GM19238 (cell line): ENCODE data around the gene HS3ST3A1.

Source experiments
- DNase-seq: peaks from one replicate; pipeline ENCODE4 v3.0.0; 2011; ENCODE audit warnings: low spot score; ENCODE audit not compliant: insufficient read length

HS3ST3A1 gene

DNA sequence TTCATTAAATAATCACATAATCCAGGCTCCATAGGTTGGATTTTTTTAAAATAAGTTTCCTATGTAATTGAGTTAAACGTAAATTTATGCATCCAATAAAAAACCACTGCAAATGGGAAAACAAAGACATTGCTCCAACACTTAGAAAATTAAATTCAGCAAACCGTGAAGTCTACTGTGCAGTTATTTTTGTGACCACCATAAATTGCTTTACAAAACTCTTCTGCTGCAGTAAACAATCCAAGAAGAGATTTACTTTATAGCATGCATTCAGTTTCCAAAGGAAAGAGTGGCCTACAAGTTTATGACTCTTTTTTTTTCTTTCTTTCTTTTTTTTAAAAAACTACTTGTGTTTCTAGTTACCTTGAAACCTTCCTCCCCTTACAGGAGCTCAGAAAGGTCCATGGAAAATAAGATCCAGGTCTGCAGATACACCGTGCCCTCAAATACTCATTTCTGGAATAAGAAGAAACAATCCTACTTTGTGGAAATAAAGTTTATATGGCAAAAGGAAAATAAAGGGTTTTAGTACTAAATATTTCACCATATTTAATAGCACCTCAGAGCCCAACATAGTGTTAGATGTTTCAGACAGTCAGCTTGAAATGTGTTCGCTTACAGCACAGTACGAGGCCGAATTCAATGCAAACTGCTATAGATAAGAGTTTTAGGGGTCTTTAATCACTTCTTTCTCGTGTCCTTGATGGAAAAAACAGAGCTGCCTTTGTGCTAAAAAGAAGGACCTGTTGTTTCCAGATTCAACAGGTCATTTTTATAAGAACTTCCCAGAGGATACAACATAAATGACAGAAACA lies 3.2 kb downstream of the HS3ST3A1 start:
- DNase-seq, result no peak

DNA sequence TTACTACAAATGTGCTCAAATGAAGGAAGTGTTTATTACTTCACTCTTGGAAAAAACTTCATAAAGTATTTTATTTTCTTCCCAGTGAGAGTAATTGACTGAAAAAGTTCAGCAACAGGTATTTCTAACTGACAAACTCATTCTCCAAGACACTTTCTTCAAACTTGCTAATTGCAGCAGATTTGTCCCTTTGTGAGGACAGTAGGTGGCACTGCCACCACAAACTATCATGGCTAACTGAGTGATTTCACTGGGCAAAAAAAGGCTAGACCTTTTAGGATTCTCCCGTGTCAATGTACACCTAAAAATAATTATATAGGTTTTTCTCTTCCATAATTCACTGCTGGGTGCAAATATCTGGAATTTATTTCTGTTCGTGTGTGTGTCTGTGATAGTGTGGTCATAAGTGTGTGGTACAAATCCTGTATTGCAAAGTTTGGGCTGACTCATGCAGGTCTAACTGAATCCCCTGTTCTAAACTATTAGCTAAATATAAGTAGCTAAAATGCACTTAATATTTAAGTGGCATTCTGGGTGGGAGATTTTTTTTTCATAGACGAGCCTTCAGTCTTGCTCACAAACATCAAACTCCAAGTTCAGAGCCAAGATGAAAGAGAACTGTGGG lies 3.9 kb downstream of the HS3ST3A1 start:
- DNase-seq, result no peak

DNA sequence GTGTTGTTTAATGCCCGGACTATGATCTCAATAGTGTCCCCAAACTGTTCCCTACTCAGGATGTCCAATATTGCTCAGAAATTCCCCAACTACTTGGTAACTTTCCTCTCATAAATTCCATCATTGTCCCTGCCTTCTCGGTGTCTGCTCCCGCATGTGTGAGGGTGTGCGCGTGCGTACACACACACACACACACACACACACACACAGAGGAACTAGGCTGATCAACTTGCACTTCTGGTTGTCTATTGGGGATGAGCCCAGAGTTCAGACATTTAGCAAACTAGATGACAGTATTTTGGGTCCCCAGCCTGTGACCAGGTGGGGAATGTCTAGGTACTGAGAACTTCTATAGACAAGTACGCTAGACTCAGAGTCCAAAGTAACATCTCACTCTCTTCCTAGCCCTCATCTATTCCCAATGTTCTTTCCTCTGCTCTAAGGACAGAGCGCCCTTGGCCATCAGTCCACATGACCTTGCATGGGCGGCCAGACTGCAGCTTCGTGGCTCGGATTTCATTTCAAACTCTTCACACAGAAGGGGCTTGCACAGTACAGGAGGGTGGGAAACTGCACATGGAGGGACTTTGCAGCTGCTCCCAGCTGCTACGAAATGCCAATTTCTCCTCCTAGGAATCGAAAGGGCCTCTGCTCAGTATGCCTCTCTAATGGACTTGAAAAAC lies 5.3 kb downstream of the HS3ST3A1 start:
- no peak for DNase-seq

DNA sequence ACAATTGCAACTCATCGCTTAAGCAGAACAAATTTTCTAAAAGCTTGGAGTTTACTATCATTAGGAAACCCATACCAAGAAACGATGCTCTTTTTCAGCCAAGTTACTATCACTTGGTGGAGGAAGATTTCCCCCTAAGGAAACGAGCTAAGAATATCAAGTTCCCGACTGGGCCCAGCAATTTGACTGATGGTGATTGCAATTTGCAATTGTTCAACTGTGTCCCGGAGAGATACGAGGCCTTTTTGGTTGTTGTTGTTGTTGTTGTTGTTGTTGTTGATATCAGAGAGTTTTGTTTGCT lies 6.2 kb downstream of the HS3ST3A1 start:
- DNase-seq, result no peak

DNA sequence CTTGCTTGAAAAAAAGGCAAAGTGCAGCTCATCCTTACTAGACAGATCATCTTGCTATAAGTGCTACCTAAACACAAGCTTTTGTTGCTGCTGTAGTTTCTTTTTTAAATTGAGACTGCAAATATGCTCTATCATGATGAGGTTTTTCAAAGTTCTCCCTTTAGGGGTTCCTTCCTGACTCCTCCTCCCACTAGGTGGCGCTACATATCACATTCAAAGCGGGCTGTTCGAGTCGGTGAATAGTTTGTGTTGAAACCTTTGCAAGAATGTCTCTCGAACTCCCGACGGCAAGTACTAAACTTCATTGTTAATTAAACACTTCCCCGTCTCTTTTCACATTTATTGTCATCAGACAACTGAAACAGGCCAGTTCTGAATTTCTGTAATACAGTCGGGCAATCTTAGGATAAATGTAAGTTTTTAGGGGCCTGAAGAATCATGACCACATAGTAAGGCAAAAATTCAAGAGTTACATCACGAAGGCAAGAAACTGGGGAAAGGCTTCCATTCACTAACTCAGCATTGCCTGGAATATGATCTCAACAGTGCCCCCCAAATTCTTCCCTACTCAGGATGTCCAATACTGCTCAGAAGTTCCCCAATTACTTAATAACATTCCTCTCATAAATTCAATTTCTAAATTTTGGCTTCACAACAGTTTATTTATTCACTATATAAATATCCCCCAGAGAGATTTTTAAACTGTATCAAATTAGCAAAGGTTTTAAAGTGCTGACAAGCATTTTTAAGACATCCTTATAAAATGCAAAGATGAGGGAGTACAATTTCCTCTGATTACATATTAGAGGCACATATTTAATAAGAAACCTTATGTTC lies 6.7 kb downstream of the HS3ST3A1 start:
- peak; percentile 44 for DNase-seq

DNA sequence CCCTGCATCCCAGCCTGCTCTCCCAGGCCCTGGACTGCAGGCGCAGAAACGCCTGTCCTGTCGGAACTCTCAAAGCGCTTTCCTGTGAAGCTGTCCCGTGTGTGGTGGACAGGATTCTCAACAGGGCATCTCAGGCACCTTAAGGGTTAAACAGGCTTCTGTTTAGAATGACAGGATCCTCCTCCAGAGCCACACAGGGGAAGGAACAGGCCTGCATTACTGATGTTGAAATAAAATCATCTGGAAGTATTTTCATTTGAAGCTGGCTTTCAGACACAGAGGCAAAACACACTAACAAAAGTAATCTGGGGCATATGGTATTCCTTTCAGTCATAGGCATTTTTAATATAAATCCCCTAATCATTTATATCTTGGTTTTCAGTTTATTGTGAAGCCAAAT lies 7.4 kb downstream of the HS3ST3A1 start:
- no peak for DNase-seq

DNA sequence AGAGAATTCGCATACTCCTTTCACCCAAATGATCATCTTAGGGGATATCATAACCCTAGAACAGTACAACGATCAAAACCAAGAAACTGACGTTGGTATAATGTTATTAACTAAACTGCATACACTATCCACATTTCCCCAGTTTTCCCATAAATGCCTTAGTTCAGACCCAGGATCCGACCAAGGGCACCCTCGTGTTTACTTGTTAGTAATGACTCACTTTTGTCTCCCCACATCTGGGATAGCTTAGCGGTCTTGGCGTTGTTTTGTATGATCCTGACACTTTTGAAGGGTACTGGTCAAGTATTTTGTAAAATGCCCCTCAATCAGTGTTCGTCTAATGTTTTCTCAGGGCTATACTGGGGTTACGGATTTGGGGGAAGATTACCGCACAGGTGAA lies 8.0 kb downstream of the HS3ST3A1 start:
- DNase-seq, result no peak

DNA sequence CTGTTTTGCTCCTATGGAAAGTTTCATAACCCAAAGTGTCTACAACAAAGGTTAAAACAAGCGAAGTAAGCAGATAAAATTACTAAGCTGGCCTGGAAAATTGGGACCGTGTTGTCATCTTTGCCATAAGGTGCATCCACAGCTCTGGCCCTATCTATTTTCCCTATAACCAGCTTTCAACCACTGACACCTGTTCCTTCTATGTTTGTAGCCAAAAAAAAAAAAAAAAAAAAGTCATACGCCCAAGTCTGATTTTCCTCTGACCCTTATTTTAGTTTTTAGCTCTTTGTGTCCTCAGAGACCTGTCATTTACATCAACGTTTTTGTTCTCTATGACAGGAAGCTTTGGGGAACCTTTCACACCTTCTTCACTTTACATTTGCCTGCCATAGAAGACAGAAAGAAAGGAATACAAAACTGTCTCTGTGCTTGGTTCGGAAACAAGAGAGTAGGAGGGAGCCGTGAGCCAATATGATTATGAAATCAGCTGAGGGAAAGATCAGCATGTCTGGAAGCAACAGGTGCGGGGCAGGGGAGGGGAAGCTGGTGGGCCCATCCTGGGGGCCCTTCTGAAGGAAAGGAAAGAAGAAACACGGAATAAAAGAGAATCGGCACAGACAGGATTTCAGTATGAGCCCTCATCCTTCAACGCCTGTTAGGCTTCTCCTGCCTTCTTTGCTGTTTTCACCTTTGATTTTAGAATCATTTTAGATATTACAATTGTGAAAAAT lies 8.5 kb downstream of the HS3ST3A1 start:
- DNase-seq, result no peak

DNA sequence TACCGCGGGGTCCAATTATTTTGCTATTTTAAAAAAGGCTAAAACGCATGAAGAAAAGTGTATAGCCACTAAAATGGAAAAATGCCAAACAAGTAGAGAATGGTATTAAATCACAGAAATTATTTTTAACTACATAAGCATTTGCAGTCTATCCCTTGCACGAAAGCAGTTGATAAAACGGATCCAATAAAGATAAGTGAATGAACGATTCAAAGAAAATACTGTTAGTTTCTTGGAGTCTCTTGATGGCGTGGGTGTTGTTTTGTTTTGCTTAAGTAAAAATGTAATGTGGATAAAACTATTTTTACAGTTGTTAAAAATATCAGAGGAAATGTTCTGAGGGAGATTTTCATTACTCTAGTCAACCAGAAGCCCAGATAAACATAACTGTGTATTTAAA lies 9.3 kb downstream of the HS3ST3A1 start:
- no peak for DNase-seq

DNA sequence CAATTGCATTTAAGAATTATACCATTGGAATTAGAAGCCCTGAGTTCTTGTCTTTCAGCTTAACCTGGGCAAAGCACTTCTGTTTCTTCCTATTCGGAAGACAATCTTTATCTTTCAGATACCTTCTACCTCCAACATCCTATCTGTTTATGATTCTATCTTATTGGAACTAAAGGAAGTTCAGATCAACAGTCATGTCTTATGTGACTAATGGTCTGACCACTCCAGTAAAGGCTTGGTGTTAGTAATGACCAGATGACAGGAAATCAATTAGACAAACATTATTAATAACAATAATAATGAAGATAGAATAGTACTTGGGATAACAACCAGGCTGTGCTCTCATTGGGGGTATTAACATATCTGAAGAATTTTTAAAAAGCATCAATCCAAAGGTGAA lies 11.3 kb downstream of the HS3ST3A1 start:
- no peak for DNase-seq

DNA sequence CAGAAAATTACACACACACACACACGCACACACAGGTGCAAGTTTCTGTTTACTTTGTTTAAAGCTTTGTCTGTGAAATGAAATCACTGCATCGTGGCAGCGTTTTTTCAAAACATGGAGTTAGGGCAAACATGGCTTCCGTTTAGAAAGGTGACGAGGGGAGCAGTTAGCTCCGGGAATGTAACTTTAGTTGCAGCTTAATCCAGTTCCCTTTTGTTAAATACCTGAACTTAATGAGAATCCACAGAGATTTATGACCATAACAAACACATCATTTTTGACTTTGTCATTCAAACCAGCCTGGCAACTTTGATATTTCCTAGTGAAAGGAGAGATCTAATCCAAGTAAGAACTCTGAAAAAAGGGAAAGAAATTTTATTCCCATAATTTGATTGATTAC lies 12.1 kb downstream of the HS3ST3A1 start:
- no peak for DNase-seq

DNA sequence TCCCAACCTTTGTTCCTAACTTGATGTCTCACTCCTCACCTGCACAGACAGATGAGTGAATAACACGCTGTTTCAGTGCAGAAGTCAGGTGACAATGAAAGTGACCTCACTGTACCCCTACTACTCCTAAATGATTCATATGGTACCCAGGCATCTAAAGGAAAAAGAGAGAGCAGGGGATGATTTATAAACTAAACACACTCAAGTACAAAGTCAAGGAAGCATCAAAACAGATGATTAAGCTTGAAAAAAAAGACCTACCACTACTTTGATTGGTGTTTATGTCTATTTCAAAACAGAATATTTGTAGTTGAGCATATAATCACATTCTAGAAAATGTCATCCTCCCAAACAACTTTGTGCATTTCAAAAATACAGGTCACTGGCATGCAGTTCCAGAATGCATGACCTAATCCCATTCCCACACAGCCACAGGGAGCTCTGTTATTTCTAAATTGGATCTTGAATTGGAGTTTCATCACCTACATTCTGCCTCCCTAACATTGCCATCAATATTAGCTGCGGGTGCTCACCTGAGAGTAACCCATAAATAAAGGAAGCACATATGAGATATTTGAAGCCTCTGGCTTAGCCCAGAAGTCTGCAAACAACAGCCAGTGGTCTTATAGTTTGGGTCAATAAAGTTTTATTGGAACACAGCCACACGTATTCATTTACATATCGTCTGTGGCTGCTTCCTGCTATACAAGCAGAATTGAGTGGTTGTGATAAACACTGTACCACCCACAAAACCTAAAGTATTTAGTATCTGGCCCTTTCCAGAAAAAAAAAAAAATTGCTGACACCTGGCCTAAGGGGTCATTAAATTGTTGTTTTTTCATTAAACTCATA lies 14.0 kb downstream of the HS3ST3A1 start:
- DNase-seq, result no peak

DNA sequence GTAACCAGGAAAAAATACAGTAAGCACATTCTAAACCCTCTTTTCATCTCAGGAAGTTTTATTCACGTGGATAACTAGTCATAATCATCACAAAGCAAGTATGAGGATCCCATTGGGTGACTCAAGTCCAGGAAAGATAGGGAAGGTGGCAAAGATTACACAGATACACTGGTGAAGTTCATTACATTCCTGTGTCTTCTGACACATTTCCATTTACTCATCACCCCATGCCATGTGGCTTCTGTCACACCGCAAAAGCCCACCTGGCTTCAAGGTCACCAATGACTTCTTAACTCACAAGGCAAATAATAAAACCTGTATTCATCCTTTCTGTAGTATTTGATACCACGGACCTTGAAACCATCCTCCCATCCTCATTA lies 17.0 kb downstream of the HS3ST3A1 start:
- DNase-seq, result no peak

DNA sequence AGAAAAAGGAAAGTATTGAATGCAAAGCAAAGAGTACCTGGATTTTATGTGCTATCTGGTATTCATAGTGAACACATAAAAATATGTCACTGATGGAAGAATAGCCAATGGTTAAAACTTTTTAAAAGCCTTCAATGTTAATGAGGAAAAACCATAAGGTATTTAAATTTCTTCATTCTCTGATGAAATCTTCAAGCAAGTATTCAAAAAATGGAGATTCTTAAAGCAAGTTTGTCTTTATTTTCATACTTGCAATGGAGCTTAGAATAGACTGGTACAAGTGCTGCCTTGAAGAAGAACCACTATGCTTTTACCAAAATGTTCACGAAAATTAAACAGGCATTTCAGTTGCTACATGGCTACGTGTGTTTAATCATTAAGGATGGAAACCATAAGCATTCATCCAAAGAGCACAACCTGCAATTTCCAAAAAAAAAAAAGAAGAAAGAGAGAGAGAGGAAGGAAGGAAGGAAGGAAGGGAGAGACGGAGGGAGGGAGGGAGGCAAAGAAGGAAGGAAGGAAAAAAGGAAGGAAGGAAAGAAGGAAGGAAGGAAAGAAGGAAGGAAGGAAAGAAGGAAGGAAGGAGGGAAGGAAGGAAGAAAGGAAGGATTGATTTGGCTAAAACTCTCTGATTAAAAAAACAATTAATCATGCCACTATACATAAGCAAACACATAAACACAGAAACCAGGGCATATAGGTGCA lies 17.6 kb downstream of the HS3ST3A1 start:
- no peak for DNase-seq

DNA sequence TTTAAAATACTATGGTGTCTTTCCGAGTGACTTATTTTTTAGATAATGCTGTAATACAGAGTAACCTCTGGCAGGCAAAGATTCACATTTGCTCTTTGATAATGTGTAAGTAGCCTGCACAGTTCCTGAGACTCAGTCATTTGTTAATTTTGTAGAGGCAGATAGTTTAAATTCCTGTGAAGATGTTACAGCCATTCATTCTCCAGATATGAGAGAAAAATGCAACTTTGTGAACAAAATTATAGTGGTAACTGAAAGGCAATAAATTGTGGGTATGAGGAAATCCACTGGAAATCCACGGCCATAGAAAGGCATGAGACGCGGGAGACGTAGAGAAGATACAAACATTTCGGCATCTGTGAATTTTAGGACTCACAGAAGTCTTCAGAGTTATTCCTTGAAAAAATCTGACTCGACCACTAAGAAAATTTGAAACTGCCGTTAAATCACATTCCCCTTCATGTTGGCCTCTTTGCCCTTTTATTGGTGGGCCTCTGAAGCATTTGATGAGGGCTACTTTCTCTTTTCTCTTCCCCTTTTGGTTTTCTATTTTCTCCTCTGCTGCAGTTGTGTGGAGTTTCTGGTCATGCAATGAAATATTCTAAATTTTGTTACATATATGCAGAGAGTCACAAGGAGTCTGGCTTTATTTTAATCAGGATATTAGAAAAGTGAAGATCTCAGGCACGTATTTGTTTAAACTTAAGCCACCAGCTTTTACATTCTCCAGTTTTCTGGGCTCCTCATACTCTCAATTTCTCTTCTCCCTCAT lies 18.8 kb downstream of the HS3ST3A1 start:
- no peak for DNase-seq

DNA sequence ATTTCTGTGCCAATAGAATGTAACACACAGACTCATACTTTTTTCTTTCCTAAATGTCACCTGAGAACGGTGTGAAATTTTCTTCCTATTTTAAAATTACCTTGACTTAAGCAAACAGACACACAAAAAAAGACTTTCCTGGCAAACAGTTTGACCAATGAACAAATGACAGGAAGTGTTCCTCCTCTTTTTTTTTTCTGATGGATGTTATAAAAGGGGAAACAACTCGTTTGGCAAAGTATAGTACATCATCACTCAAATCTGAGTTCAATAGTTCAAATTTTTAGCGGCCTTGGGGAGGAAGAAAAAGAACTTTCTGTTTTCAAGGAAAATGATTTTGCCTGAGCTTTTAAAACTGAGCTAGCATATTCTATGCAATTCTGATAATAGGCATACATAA lies 19.8 kb downstream of the HS3ST3A1 start:
- no peak for DNase-seq

DNA sequence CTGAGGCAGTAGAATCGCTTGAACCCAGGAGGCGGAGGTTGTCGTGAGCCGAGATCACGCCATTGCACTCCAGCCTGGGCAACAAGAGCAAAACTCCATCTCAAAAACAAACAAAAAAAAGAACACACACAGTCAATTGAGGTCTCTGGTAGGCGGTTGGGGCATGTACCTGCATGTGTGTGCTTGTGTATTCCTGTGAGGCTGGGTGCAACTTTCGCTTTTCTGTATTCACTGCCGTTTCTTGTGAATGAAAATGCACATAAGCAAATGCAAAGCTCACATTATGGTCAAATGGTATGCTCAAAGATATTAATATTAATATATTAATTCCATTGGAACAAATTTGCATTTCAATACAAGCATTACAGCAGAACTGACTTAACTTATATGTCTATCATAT lies 20.9 kb downstream of the HS3ST3A1 start:
- DNase-seq, result no peak

DNA sequence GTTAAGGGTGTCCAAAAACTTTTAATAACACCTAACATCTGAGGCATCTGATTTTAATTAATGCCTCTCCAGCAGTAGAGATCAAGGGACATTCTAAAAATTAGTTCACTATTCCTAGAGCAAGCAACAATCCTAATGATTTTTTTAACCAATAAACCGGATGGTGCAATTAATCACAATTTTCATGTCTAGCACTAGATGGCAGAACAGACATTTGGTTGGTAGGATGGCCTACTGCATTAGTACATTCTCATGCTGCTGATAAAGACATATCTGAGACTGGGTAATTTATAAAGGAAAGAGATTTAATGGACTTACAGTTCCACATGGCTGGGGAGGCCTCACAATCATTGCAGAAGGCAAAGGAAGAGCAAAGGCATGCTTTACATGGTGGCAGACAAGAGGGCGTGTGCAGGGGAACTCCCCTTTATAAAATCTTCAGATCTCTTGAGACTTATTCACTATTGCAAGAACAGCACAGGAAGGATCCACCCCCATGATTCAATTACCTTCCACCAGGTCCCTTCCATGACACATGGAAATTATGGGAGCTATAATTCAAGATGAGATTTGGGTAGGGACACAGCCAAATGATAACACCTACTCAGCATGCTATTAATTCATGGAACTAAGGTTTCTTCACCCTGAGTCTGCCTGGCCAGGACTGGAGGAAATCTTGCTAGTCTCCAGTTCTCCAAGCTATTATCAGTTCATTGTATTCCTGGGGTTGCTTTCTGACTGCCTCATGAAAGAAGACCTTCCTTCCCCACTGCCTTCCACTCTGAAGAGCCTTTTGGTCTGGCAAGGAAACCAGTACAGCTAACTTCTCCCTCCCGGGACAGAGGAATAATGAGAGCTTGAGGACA lies 24.8 kb downstream of the HS3ST3A1 start:
- no peak for DNase-seq
